ENCODE measurements around the gene TMED3. TPM values are rescaled to one million over a fixed set of nuclear protein-coding genes. Genes with fewer than 3 reads are reported as not detected.
A peak's percentile ranks its signal among the peaks of the same experiment; 100 is the strongest.

Gene TMED3
- total and polyA plus RNA-seq, 9 of the 15 experiments (the other 6 are each of a cell fraction or from before 2014, with no cell fraction given): 6.1 to 89.6 (median 51.4) TPM

GRCh38 chr15:79310985-79311900 lies at the start of gene TMED3 (continued):
- TF ChIP-seq ZMIZ1 (IDR thresholded peaks at IDR 0.05; ENCODE audit: low read depth in 2 of 2, low read length in 2 of 2) (no peak), MYC (IDR thresholded peaks at IDR 0.05; ENCODE audit: low read depth, low read length) (peak; percentile 75), MYC (CRISPR knock-in tag; IDR thresholded peaks at IDR 0.05; ENCODE audit: borderline replicate concordance, low read depth) (no peak), NFIX (CRISPR knock-in tag; IDR thresholded peaks at IDR 0.05; ENCODE audit: low read depth) (no peak), FOXP1 (CRISPR knock-in tag; IDR thresholded peaks at IDR 0.05) (0 out of 2 replicates have a peak, but pooled peaks have one; percentile 34), CHD2 (IDR thresholded peaks at IDR 0.05; ENCODE audit: low read depth, low read length) (no peak), VEZF1 (CRISPR knock-in tag; IDR thresholded peaks at IDR 0.05) (peak; percentile 98), ZNF124 (CRISPR knock-in tag; IDR thresholded peaks at IDR 0.05) (no peak), ZNF583 (CRISPR knock-in tag; IDR thresholded peaks at IDR 0.05) (no peak), BRD4 (IDR thresholded peaks at IDR 0.05) (no peak), CEBPZ (IDR thresholded peaks at IDR 0.05; ENCODE audit: borderline replicate concordance, low read depth, low read length) (no peak), RCOR1 (IDR thresholded peaks at IDR 0.05; ENCODE audit: borderline replicate concordance in 1 of 2, low read depth in 2 of 2, low read length in 2 of 2) (0 out of 4 replicates have a peak, but pooled peaks of 1 of the 2 experiments have one; percentile 32), POLR3G (IDR thresholded peaks at IDR 0.05; ENCODE audit: extremely low read depth, insufficient read length, insufficient replicate concordance) (no peak), SIX5 (IDR thresholded peaks at IDR 0.05; ENCODE audit: borderline replicate concordance in 1 of 2, insufficient read depth in 1 of 2, low read depth in 1 of 2, low read length in 2 of 2) (no peak), CHD1 (IDR thresholded peaks at IDR 0.05; ENCODE audit: low read length) (peak; percentile 87), EP400 (IDR thresholded peaks at IDR 0.05) (peak; percentile 90), BRD9 (IDR thresholded peaks at IDR 0.05; ENCODE audit: low read depth, partially characterized antibody) (no peak)
